HepG2 (cell line): ENCODE results near the gene KMT2A. TPM values are rescaled to one million over a fixed set of nuclear protein-coding genes. Genes with fewer than 3 reads are reported as not detected.

Source experiments
- ERF ChIP-seq: IDR thresholded peaks from 2 replicates; pipeline ENCODE4 v1.6.1; 2018; ENCODE audit warnings: missing biosample characterization, missing genetic modification reagents
- HES4 ChIP-seq: sonication (generic); formaldehyde crosslinking; IDR thresholded peaks from 2 replicates; pipeline ENCODE4 v1.9.0; 2021; ENCODE audit warnings: mild to moderate bottlenecking, missing genetic modification reagents, borderline replicate concordance
- KLF15 ChIP-seq: sonication (generic); formaldehyde crosslinking; IDR thresholded peaks from 2 replicates; pipeline ENCODE4 v1.8.1; 2023; ENCODE audit warnings: borderline replicate concordance, mild to moderate bottlenecking, inconsistent platforms, missing genetic modification reagents, mixed read lengths
- PAWR ChIP-seq: sonication (generic); formaldehyde crosslinking; IDR thresholded peaks from 2 replicates; pipeline ENCODE4 v1.4.0; 2020; ENCODE audit warnings: missing genetic modification reagents, mild to moderate bottlenecking, borderline replicate concordance
- RAD51 ChIP-seq: fragments of 450-650 bp; IDR thresholded peaks from 2 replicates; pipeline ENCODE4 v1.6.1; 2016; ENCODE audit warnings: borderline replicate concordance
- SAP130 ChIP-seq: IDR thresholded peaks from 2 replicates; pipeline ENCODE4 v1.6.1; 2016; ENCODE audit warnings: low read depth
- TAF15 ChIP-seq: fragments of 200-400 bp; formaldehyde crosslinking; IDR thresholded peaks from one replicate; pipeline ENCODE4 v1.6.1; 2018; ENCODE audit warnings: mild to moderate bottlenecking, low read depth, low read length; ENCODE audit not compliant: poor library complexity, severe bottlenecking
- ZFP41 ChIP-seq: sonication (generic); formaldehyde crosslinking; IDR thresholded peaks from 2 replicates; pipeline ENCODE4 v1.4.0; 2020; ENCODE audit warnings: mild to moderate bottlenecking, missing genetic modification reagents, borderline replicate concordance
- ZNF10 ChIP-seq: sonication (generic); formaldehyde crosslinking; IDR thresholded peaks from 2 replicates; pipeline ENCODE4 v1.4.0; 2020; ENCODE audit warnings: mild to moderate bottlenecking, low read depth, missing genetic modification reagents, borderline replicate concordance
- ZNF160 ChIP-seq: sonication (generic); formaldehyde crosslinking; IDR thresholded peaks from 2 replicates; pipeline ENCODE4 v1.8.0; 2022; ENCODE audit warnings: mild to moderate bottlenecking, inconsistent platforms, missing genetic modification reagents
- ZNF431 ChIP-seq: sonication (generic); formaldehyde crosslinking; IDR thresholded peaks from 2 replicates; pipeline ENCODE4 v1.9.0; 2022; ENCODE audit warnings: missing genetic modification reagents, low read depth, mild to moderate bottlenecking, borderline replicate concordance
- ZNF451 ChIP-seq: sonication (generic); formaldehyde crosslinking; IDR thresholded peaks from 2 replicates; pipeline ENCODE4 v1.5.0; 2020; ENCODE audit warnings: mild to moderate bottlenecking, missing genetic modification reagents
- ZNF703 ChIP-seq: sonication (generic); formaldehyde crosslinking; IDR thresholded peaks from 2 replicates; pipeline ENCODE4 v1.5.1; 2020; ENCODE audit warnings: missing genetic modification reagents, mild to moderate bottlenecking, moderate library complexity, borderline replicate concordance
- polyA plus RNA-seq, 8 experiments: library from polyadenylated mRNA; depleted of rRNA in 3 of 8; stranded (reverse) in 7 of 8; unstranded in 1 of 8; fragments of >200 nt; fragmentation: Illumina TruSeq in 4 of 8; extraction: Trizol in 4 of 8; gene quantifications; 2 replicates each; pipeline versions ENCODE4 v1.2.1 to v1.2.3, GENCODE V29; 2011 to 2016; ENCODE audit warnings: low read depth in 4 of 8, missing spikeins in 1 of 8, mixed read lengths in 1 of 8; ENCODE audit not compliant: insufficient read depth in 1 of 8
- total RNA-seq, 5 experiments: library from RNA; depleted of rRNA; stranded (reverse); fragments of >200 nt; fragmentation: Illumina TruSeq; extraction: Trizol; gene quantifications; 2 replicates each; pipeline ENCODE4 v1.2.3, GENCODE V29; 2016; ENCODE audit warnings: low read depth in 1 of 5
- TF ChIP-seq, protein P1 (sequence below): IDR thresholded peaks from 2 replicates; pipeline ENCODE4 v1.6.1; 2016; ENCODE audit warnings: low read depth, control low read depth
- TF ChIP-seq, protein P2 (sequence below): IDR thresholded peaks from 2 replicates; pipeline ENCODE4 v1.6.1; 2016; ENCODE audit warnings: missing compliant biosample characterization, missing genetic modification reagents, borderline replicate concordance
- TF ChIP-seq, protein P3 (sequence below): sonication (generic); formaldehyde crosslinking; IDR thresholded peaks from 2 replicates; pipeline ENCODE4 v1.4.0; 2020; ENCODE audit warnings: missing genetic modification reagents
- TF ChIP-seq, protein P4 (sequence below): sonication (generic); formaldehyde crosslinking; IDR thresholded peaks from 2 replicates; pipeline ENCODE4 v1.5.0; 2020; ENCODE audit warnings: mild to moderate bottlenecking, low read depth, missing genetic modification reagents, borderline replicate concordance
- TF ChIP-seq, protein P5 (sequence below): sonication (generic); formaldehyde crosslinking; IDR thresholded peaks from 2 replicates; pipeline ENCODE4 v1.4.0; 2020; ENCODE audit warnings: missing genetic modification reagents, borderline replicate concordance
- TF ChIP-seq, protein P6 (sequence below): IDR thresholded peaks from 2 replicates; pipeline ENCODE4 v1.6.1; 2016; ENCODE audit warnings: missing compliant biosample characterization, missing genetic modification reagents, borderline replicate concordance

The KMT2A gene
- total and polyA plus RNA-seq, 2 of the 13 experiments (the other 11 are each of a cell fraction or from before 2014, with no cell fraction given): 12.4 to 20.0 TPM

DNA sequence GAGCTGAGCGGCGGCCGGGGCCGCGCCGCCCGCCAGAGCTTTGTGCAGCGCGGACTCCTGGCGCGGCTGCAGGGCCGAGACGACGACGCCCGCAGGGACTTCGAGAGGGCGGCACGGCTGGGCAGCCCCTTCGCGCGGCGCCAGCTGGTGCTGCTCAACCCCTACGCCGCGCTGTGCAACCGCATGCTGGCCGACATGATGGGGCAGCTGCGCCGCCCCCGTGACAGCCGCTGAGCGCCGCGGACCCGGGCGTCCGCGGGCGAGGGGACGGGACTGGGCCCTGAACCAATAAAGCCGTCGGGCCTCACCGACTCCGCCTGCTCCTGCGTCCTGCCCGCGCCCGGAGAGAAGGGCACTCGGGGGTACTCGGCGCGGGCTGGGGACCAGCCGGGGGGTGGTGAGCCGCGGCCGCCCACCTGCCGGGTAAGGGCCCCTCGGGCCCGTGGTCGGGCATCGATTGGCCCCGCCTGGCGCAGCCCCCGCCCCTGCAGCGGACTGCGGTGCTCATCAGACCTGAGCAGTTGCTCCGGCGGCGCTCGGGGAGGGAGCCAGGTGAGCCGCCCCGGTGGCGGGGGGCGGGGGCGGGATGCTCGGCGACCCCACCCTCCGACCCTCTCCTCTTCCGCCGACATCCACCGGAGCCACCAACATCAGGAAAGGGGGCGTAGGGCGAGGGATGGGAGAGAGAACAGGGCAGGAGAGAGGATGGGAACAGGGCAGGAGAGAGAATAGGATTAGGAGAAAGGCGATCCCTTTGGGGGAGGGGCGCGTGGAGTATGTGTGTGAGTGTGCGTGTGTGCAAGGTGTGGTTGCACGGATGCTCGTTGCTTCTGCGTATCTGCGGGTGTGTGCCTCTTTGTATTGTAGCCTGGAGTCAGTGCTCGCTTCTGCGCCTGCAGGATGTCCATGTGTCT lies 94.6 kb downstream of the KMT2A start, which contains the start of gene TMEM25 (continued):
- no peak for TF ChIP-seq ZNF703 (CRISPR knock-in tag)
- TF ChIP-seq, protein P1, sequence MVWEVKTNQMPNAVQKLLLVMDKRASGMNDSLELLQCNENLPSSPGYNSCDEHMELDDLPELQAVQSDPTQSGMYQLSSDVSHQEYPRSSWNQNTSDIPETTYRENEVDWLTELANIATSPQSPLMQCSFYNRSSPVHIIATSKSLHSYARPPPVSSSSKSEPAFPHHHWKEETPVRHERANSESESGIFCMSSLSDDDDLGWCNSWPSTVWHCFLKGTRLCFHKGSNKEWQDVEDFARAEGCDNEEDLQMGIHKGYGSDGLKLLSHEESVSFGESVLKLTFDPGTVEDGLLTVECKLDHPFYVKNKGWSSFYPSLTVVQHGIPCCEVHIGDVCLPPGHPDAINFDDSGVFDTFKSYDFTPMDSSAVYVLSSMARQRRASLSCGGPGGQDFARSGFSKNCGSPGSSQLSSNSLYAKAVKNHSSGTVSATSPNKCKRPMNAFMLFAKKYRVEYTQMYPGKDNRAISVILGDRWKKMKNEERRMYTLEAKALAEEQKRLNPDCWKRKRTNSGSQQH (CRISPR knock-in tag): peak; percentile 13
- no peak for TF ChIP-seq TAF15
- TF ChIP-seq ZNF451 (CRISPR knock-in tag): no peak
- no peak; the same call in 1 of the 2 replicates for TF ChIP-seq PAWR (CRISPR knock-in tag)
- TF ChIP-seq, protein P2, sequence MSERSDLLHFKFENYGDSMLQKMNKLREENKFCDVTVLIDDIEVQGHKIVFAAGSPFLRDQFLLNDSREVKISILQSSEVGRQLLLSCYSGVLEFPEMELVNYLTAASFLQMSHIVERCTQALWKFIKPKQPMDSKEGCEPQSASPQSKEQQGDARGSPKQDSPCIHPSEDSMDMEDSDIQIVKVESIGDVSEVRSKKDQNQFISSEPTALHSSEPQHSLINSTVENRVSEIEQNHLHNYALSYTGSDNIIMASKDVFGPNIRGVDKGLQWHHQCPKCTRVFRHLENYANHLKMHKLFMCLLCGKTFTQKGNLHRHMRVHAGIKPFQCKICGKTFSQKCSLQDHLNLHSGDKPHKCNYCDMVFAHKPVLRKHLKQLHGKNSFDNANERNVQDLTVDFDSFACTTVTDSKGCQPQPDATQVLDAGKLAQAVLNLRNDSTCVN (CRISPR knock-in tag): no peak
- TF ChIP-seq ZNF431 (CRISPR knock-in tag): no peak
- TF ChIP-seq, protein P3, sequence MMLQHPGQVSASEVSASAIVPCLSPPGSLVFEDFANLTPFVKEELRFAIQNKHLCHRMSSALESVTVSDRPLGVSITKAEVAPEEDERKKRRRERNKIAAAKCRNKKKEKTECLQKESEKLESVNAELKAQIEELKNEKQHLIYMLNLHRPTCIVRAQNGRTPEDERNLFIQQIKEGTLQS (CRISPR knock-in tag): no peak
- TF ChIP-seq, protein P4, sequence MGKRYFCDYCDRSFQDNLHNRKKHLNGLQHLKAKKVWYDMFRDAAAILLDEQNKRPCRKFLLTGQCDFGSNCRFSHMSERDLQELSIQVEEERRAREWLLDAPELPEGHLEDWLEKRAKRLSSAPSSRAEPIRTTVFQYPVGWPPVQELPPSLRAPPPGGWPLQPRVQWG: no peak
- peak; percentile 87 for TF ChIP-seq HES4 (CRISPR knock-in tag)
- peak; percentile 67 for TF ChIP-seq SAP130 (CRISPR knock-in tag)
- no peak for TF ChIP-seq ERF
- no peak for TF ChIP-seq ZFP41 (CRISPR knock-in tag)
- TF ChIP-seq, protein P5, sequence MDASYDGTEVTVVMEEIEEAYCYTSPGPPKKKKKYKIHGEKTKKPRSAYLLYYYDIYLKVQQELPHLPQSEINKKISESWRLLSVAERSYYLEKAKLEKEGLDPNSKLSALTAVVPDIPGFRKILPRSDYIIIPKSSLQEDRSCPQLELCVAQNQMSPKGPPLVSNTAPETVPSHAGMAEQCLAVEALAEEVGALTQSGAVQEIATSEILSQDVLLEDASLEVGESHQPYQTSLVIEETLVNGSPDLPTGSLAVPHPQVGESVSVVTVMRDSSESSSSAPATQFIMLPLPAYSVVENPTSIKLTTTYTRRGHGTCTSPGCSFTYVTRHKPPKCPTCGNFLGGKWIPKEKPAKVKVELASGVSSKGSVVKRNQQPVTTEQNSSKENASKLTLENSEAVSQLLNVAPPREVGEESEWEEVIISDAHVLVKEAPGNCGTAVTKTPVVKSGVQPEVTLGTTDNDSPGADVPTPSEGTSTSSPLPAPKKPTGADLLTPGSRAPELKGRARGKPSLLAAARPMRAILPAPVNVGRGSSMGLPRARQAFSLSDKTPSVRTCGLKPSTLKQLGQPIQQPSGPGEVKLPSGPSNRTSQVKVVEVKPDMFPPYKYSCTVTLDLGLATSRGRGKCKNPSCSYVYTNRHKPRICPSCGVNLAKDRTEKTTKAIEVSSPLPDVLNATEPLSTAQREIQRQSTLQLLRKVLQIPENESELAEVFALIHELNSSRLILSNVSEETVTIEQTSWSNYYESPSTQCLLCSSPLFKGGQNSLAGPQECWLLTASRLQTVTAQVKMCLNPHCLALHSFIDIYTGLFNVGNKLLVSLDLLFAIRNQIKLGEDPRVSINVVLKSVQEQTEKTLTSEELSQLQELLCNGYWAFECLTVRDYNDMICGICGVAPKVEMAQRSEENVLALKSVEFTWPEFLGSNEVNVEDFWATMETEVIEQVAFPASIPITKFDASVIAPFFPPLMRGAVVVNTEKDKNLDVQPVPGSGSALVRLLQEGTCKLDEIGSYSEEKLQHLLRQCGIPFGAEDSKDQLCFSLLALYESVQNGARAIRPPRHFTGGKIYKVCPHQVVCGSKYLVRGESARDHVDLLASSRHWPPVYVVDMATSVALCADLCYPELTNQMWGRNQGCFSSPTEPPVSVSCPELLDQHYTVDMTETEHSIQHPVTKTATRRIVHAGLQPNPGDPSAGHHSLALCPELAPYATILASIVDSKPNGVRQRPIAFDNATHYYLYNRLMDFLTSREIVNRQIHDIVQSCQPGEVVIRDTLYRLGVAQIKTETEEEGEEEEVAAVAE (CRISPR knock-in tag): no peak
- no peak for TF ChIP-seq RAD51
- no peak for TF ChIP-seq KLF15 (CRISPR knock-in tag)
- TF ChIP-seq ZNF160 (CRISPR knock-in tag): no peak; the same call in 1 of the 2 replicates
- no peak for TF ChIP-seq ZNF10 (CRISPR knock-in tag)
- TF ChIP-seq, protein P6, sequence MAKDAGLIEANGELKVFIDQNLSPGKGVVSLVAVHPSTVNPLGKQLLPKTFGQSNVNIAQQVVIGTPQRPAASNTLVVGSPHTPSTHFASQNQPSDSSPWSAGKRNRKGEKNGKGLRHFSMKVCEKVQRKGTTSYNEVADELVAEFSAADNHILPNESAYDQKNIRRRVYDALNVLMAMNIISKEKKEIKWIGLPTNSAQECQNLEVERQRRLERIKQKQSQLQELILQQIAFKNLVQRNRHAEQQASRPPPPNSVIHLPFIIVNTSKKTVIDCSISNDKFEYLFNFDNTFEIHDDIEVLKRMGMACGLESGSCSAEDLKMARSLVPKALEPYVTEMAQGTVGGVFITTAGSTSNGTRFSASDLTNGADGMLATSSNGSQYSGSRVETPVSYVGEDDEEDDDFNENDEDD (CRISPR knock-in tag): 0 out of 2 replicates have a peak, but pooled peaks have one; percentile 25
